Stimulated activated CD8-positive, alpha-beta memory T cell treated with anti-CD3 and anti-CD28 coated beads, Interleukin-15, amount 100 ng/mL, for 24 hours (primary cell): ENCODE measurements around the gene MYL9.
"Not testable (repeated sequence)": the region's sequence is repeated elsewhere in the genome, so short reads cannot be mapped to it uniquely, and the experiment has no call there.

Experiments
- DNase-seq: peaks from one replicate; pipeline ENCODE4 v3.0.0-alpha.2; 2020; ENCODE audit warnings: low read depth

Gene MYL9

GRCh38 chr20:36549628-36549941 lies 8.3 kb downstream of the MYL9 start:
- no peak for DNase-seq

GRCh38 chr20:36549942-36550789 lies 8.8 kb downstream of the MYL9 start:
- no peak for DNase-seq

GRCh38 chr20:36550790-36551299 lies 9.5 kb downstream of the MYL9 start:
- DNase-seq, result no peak

DNA sequence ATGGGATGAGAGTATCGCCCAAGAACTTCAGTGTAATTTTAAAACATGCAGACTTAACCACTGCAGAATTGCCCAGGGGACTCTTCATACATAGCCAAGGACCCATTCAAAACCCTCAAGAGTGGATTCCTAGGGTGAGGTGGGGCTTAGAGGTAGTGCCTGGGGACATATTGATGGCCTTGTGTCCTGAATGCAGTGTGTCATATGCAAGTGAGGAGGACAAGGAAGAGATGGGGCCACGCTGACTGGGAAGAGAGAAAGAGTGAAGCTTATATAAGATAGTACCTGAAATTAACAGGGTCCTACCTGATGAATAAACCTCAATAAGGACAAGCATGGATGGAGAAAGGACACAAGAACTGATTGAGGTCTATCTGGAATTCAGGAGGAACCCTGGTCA lies 13.9 kb downstream of the MYL9 start:
- DNase-seq, result no peak

DNA sequence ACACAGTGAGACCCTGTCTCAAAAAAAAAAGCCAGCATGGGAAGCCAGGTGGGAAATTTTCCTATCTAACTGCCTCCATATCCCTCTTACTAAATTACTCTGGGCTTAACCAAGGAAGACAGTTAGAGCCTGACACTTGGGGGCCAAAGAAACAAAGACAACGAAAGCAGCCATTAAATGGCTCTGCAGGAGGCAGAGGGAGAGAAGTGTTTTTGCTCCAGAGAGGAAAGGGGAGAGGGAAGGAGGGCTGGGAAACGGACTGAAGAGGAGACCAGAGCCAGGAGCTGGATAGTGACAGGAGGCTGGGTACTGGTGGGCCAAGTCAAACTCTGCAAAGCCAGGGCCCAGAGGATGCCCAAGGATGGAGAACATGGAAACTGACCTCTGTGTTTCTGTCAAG lies 21.4 kb downstream of the MYL9 start:
- no peak for DNase-seq

DNA sequence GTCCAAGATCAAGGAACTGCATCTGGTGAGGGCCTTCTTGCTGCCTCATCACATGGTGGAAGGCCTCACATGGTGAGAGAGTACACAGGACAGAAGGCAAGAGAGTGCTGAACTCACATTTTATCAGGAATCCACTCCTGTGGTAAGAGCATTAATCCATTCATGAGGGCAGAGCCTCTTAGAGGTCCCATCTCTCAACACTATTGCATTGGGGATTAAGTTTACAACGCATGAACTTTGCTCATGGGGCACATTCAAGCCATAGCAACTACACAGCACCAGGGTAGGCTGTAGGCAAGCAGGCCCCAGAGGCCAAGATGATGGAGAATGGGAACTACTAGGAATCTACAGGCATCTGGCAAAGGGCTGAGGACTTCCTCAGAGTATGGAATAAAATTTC lies 22.1 kb downstream of the MYL9 start:
- no peak for DNase-seq

DNA sequence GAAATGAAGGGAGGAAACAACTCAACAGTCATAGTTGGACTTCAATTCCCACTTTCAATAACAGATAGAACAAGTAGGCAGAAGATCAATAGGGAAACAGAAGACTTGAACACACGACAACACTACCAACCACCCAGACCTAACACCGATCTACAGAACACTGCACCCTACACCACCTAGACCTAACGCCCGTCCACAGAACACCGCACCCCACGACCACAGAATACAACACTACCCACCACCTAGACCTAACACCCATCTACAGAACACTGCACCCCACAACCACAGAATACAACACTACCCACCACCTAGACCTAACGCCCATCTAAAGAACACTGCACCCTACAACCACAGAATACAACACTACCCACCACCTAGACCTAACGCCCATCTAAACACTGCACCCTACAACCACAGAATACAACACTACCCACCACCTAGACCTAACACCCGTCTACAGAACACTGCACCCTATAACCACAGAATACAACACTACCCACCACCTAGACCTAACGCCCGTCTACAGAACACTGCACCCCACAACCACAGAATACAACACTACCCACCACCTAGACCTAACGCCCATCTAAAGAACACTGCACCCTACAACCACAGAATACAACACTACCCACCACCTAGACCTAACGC lies 22.9 kb downstream of the MYL9 start:
- not testable (repeated sequence) for DNase-seq

DNA sequence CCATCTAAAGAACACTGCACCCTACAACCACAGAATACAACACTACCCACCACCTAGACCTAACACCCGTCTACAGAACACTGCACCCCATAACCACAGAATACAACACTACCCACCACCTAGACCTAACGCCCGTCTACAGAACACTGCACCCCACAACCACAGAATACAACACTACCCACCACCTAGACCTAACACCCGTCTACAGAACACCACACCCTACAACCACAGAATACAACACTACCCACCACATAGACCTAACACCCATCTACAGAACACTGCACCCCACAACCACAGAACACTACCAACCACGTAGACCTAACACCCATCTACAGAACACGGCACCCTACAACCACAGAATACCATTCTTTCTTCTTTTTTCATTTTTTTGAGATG lies 23.4 kb downstream of the MYL9 start:
- DNase-seq, result not testable (repeated sequence)

- no peak for DNase-seq
Observed at GRCh38 chr20:36565520-36565919, 24.2 kb downstream of the MYL9 start.

- DNase-seq, result no peak
Observed at GRCh38 chr20:36569847-36570429, 28.6 kb downstream of the MYL9 start.

DNA sequence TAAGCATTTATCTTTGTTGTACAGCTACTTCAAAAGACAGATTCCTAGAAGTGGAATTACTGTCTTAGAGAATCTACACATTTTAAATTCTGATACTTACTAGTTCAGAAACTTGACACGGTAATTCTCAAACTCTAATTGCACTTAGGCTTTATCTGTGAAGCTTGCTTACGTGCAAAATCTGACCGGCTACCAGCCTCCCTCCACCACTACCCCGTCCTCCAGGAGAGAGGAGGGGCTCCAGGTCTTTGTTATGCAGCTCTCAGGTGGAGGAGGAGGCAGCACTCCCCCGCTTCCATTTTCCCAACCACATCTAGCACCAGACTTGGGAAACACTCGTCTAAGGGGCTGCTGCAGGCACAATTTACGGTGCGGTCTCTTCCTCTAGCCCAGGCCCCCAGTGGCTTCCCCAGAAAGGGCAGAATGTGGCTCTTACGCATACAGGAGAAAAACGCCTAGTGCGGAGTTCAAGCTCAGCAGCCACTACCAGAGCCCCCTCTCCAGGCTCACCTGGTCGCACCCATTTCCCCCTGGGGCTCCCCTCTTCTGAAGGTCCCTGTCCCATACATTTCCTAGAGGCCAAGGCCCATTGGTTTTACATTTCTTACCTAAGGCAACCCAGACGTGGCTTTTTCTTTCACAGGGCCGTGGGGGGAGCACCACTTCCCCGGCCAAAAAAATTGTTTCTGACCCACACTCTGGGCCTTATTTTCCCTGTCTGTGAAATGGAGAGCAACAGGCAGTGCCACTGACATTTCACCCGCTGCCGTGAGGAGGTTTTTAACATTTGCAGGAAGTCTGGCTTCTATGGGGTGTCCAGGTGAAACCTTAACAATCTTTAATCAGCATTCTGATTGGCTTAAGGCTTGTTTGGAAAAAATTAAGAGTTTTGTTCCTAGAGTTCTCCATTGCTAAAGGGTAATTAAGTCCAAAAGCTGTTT lies 30.5 kb downstream of the MYL9 start:
- no peak for DNase-seq

DNA sequence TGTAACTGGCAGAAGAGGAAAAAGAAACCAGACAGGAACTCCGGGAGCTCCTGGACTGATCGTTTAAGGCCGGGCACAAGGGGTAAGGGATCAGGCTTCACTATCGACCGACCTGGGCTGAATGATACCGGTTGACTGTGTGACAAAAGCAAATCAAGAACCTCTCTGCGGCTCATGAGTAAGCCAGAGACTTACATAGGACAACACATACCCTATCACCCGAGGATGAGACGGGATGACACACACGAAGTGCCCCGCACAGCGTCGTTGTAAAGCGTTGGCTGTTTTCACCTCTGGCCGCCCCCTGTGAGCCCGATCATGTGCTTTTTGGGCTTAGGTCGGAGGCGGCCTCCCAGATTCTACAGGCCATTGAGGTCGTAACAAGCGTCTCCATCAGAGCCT lies 31.4 kb downstream of the MYL9 start:
- DNase-seq, result peak; percentile 42

- peak; percentile 75 for DNase-seq
Observed at GRCh38 chr20:36573103-36573797, 31.9 kb downstream of the MYL9 start, which contains the start of gene TGIF2. TSS of gene TGIF2 (plus strand) at chr20:36573597. CDS start at chr20:36578775, 5,178 bp downstream.

DNA sequence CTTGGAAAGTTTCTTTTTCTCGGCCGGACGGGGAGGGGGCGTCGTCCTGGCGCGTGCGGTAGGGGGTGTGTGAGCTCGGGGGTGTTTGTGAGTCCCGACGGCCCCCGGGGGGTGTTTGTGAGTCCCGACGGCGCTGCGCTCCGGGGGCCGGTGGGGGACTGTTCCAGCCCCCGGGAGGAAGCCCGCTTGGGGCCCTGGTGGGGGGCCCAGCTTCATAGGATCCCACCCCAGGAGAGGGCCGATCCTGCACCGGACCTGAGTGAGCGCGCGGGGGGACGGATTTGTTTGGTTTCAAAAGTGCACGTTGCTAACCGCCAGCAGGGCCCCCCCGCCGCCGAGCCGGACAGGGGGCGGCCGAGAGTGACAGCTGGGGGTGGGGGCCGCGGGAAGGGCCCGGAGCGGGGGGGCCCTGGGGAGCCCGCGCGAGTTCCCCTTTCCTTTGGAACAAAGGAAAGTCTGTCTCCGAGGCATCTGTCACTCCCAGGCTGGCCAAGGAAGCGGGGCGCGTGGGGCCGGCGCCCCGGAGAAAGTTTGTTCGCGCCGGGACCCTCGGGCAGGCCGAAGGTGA lies 32.6 kb downstream of the MYL9 start:
- DNase-seq, result peak; percentile 13

- peak; percentile 29 for DNase-seq
Observed at GRCh38 chr20:36574366-36575135, 33.2 kb downstream of the MYL9 start.

- DNase-seq, result no peak
Observed at GRCh38 chr20:36576081-36576445, 34.7 kb downstream of the MYL9 start.

GRCh38 chr20:36578356-36579041 lies 37.2 kb downstream of the MYL9 start:
- no peak for DNase-seq

- DNase-seq, result no peak
Observed at GRCh38 chr20:36579996-36580545, 38.8 kb downstream of the MYL9 start.

DNA sequence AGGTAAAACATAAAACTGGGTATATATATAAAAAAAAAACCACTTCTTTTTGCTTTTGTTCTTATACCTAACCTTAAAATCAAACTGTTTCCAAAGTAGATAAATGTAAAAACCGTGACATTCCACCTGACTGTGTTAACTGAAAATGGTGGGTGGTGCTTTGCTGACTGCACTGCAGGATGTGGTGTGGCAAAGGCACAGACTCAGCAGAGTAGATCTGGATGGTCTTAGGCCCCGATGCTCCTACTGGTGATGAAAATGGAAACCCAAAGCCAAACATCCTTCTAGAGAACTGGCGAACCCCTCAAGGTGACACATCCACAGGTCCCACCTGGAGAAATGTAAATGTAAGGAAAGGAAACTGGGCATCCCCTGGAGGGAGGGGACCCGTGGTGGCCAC lies 41.0 kb downstream of the MYL9 start:
- DNase-seq, result no peak
